C4-2B (cell line): ENCODE results near the gene KIF11.

ENCODE experiments used
- ZFX ChIP-seq: fragments of 450-650 bp; IDR thresholded peaks from 2 replicates; pipeline ENCODE4 v1.6.1; 2017
- TF ChIP-seq, protein P1 (sequence below): fragments of 450-650 bp; conservative IDR thresholded peaks from 2 replicates; pipeline ENCODE4 v1.5.1; 2017; ENCODE audit warnings: mild to moderate bottlenecking

DNA sequence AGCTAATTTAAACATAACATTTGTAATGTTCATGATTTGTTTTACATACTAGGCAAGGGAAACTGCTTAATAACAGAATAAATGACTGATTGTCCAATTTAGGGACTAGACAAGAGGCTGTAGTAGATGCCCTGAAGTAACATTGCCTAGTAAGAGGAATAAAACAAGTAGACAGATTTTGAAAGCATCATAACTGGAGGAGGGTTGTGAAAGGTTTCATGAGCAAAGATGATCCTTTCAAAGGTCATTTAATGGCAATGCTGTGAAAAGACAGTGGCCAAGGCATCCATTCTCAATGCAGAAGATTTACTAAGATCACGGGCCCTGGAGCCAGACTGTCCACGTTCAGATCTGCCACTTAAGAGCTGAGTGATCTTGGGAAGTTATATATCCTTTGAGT, 52.0 kb downstream of the KIF11 start:
- TF ChIP-seq, protein P1, sequence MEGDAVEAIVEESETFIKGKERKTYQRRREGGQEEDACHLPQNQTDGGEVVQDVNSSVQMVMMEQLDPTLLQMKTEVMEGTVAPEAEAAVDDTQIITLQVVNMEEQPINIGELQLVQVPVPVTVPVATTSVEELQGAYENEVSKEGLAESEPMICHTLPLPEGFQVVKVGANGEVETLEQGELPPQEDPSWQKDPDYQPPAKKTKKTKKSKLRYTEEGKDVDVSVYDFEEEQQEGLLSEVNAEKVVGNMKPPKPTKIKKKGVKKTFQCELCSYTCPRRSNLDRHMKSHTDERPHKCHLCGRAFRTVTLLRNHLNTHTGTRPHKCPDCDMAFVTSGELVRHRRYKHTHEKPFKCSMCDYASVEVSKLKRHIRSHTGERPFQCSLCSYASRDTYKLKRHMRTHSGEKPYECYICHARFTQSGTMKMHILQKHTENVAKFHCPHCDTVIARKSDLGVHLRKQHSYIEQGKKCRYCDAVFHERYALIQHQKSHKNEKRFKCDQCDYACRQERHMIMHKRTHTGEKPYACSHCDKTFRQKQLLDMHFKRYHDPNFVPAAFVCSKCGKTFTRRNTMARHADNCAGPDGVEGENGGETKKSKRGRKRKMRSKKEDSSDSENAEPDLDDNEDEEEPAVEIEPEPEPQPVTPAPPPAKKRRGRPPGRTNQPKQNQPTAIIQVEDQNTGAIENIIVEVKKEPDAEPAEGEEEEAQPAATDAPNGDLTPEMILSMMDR, result peak; percentile 42; the same call in 1 of the 2 replicates
- TF ChIP-seq ZFX, result no peak
